Fibroblast of pulmonary artery (primary cell): ENCODE results near the gene CD79B.
"Not testable (repeated sequence)": the region's sequence is repeated elsewhere in the genome, so short reads cannot be mapped to it uniquely, and the experiment has no call there.

Experiments used
- DNase-seq: peaks from one replicate; pipeline ENCODE4 v3.0.0-alpha.2; 2010; ENCODE audit warnings: low read depth
- H3K4me3 ChIP-seq: replicated peaks from 2 replicates; pipeline ENCODE4 v1.5.1; 2011; ENCODE audit warnings: low read depth, mild to moderate bottlenecking, control low read depth, low read length, moderate library complexity
- TF ChIP-seq, protein P1 (sequence below): IDR thresholded peaks from 2 replicates; pipeline ENCODE4 v1.5.1; 2011; ENCODE audit warnings: mild to moderate bottlenecking, control low read depth, low read length, inconsistent platforms; ENCODE audit errors: missing control alignments

Gene CD79B

GRCh38 chr17:63916566-63917185 is 15.5 kb downstream of the CD79B start:
- no peak for DNase-seq
- H3K4me3 ChIP-seq, result no peak overlapping the region
- TF ChIP-seq, protein P1, sequence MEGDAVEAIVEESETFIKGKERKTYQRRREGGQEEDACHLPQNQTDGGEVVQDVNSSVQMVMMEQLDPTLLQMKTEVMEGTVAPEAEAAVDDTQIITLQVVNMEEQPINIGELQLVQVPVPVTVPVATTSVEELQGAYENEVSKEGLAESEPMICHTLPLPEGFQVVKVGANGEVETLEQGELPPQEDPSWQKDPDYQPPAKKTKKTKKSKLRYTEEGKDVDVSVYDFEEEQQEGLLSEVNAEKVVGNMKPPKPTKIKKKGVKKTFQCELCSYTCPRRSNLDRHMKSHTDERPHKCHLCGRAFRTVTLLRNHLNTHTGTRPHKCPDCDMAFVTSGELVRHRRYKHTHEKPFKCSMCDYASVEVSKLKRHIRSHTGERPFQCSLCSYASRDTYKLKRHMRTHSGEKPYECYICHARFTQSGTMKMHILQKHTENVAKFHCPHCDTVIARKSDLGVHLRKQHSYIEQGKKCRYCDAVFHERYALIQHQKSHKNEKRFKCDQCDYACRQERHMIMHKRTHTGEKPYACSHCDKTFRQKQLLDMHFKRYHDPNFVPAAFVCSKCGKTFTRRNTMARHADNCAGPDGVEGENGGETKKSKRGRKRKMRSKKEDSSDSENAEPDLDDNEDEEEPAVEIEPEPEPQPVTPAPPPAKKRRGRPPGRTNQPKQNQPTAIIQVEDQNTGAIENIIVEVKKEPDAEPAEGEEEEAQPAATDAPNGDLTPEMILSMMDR, result no peak

DNA sequence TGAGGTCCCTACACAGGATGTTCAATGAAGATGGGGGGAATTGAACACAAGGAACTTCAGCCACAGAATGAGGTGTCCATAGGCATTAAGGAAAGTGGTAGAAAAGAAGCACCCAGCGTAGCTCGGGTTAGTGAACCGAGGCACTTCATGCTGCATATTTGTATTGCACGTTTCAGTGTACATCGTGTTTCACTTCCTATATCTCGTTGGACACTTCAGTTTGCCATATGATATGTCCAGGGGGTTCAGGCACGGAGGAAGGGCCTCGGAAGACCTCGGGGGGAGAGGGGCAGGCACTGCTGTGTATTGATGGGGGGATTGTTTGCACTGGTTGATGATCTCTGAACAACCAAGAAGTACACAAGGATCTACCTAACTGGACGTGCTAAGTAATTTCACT is 16.4 kb downstream of the CD79B start:
- not testable (repeated sequence) for DNase-seq, H3K4me3 ChIP-seq

GRCh38 chr17:63914471-63914870 is 17.7 kb downstream of the CD79B start:
- no peak for DNase-seq
- TF ChIP-seq, protein P1, result no peak
- no peak overlapping the region for H3K4me3 ChIP-seq

- TF ChIP-seq, protein P1, result peak; percentile 62
- no peak overlapping the region for H3K4me3 ChIP-seq
- peak; percentile 30 for DNase-seq
These were observed 20.5 kb downstream of the CD79B start for GRCh38 chr17:63911657-63912100.

DNA sequence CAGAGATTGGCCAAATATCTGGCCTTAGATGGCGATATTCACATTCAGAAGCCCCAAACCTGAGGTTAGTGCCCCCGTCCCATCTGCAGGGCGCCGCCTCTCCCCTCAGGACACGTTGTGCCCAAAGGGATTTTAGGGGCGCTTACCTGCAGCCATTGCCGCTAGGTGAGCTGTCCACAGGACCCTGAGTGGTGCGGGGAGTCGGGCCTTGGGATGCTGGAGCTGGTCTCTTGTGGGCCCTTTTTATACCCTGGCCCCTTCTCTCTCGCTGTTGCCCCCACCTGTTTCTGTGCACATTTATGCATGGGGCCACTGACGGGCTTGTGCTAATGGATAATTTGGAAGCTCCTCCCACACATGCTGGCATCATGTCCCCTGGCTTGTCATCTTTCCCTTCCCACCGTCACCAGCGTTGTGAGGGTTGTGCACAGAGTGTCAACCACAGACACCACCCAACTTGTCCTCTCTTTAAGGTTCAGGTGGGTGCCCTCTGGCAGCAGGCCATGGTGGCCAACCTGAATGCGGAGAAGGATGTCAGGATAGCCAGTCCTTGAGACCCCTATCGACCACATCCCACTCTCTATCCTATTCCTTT is 21.0 kb downstream of the CD79B start, which contains the start of gene CSHL1:
Gene CSHL1, minus strand, starts transcription at position 218 of the 595 bp plus-strand sequence. Its CDS starts 62 bp downstream, at position 156.
- DNase-seq, result no peak
- TF ChIP-seq, protein P1, result no peak
- no peak within 1 kb of the TSS for H3K4me3 ChIP-seq

- DNase-seq, result no peak
- TF ChIP-seq, protein P1, result no peak
- H3K4me3 ChIP-seq, result no peak overlapping the region
These were observed 22.0 kb downstream of the CD79B start for GRCh38 chr17:63910096-63910495.

- not testable (repeated sequence) for H3K4me3 ChIP-seq, DNase-seq
These were observed 22.5 kb downstream of the CD79B start for GRCh38 chr17:63909586-63909985.
